Calu3 (cell line): ENCODE results near the gene OXSR1. TPM values are rescaled to one million over a fixed set of nuclear protein-coding genes. Genes with fewer than 3 reads are reported as not detected.
A peak's percentile ranks its signal among the peaks of the same experiment; 100 is the strongest.
"Not testable (repeated sequence)": the region's sequence is repeated elsewhere in the genome, so short reads cannot be mapped to it uniquely, and the experiment has no call there.

ENCODE experiments used
- BruUV-seq: library from RNA; stranded (reverse); fragments of 400-500 nt; replicated peaks from 2 replicates; lab custom pipeline; 2021; lab: Mats Ljungman, UMichigan
- CTCF ChIA-PET: fragments of 300-600 bp; sonication (Branson Sonifier 250); formaldehyde crosslinking; loops from one replicate; lab custom pipeline; 2022; ENCODE audit warnings: antibody characterized with exemption; lab: Charles Lee
- DNase-seq: peaks from one replicate; pipeline ENCODE4 v3.0.0; 2022
- H3K27ac Mint-ChIP-seq: one replicate; pipeline ENCODE4 v1.8.0; 2022; ENCODE audit warnings: mixed read lengths; ENCODE audit not compliant: unreplicated experiment
- H3K27me3 Mint-ChIP-seq: one replicate; pipeline ENCODE4 v1.8.0; 2022; ENCODE audit warnings: mixed read lengths; ENCODE audit not compliant: unreplicated experiment
- H3K36me3 Mint-ChIP-seq: one replicate; pipeline ENCODE4 v1.8.0; 2022; ENCODE audit warnings: mild to moderate bottlenecking, moderate library complexity, mixed read lengths; ENCODE audit not compliant: insufficient read depth, unreplicated experiment
- H3K4me1 Mint-ChIP-seq: one replicate; pipeline ENCODE4 v1.8.0; 2022; ENCODE audit warnings: mild to moderate bottlenecking, low read depth, mixed read lengths; ENCODE audit not compliant: unreplicated experiment
- H3K4me3 Mint-ChIP-seq: one replicate; pipeline ENCODE4 v1.8.0; 2022; ENCODE audit warnings: mild to moderate bottlenecking, low read depth, moderate library complexity, mixed read lengths; ENCODE audit not compliant: unreplicated experiment
- H3K9me3 Mint-ChIP-seq: one replicate; pipeline ENCODE4 v1.8.0; 2022; ENCODE audit warnings: low read depth, mixed read lengths; ENCODE audit not compliant: unreplicated experiment
- CTCF ChIP-seq: fragments of 200-600 bp; IDR thresholded peaks from one replicate; pipeline ENCODE4 v1.8.0; 2022; ENCODE audit warnings: antibody characterized with exemption; ENCODE audit not compliant: unreplicated experiment
- intact Hi-C: fragments of 100-400 bp; cut with micrococcal nuclease; formaldehyde crosslinking; loops from one replicate; pipeline ENCODE4 v1.10.0; 2022; ENCODE audit not compliant: unreplicated experiment
- total RNA-seq: library from RNA; stranded (reverse); gene quantifications from 2 replicates; pipeline ENCODE4 v1.2.3, GENCODE V29; 2022

The OXSR1 gene
- total RNA-seq, 1 experiment from 2014 or later: 50.4 TPM

GRCh38 chr3:38157595-38157994 is 7.7 kb upstream of the OXSR1 start:
- Mint-ChIP-seq H3K4me3 (no peak overlapping the region), H3K9me3 (no peaks in the 10 kb centered on the region), H3K27me3 (no peaks in the 10 kb centered on the region), H3K27ac (no peak overlapping the region), H3K36me3 (peaks cover 5% of the 10 kb centered on the region), H3K4me1 (peaks cover 15% of the 10 kb centered on the region)
- intact Hi-C loops: no loop called here
- CTCF ChIA-PET: interaction anchor here (1.6 kb wide), 1 partner anchor 21 kb away, joined by 4 read pairs; the partner anchor contains the start of gene ACAA1
- TF ChIP-seq CTCF: no peak
- no TSS peak for BruUV-seq
- DNase-seq: peak; percentile 46

GRCh38 chr3:38158472-38158871 is 6.9 kb upstream of the OXSR1 start:
- H3K27ac Mint-ChIP-seq: no peak overlapping the region
- peaks cover 6% of the 10 kb centered on the region for H3K4me1 Mint-ChIP-seq
- CTCF ChIA-PET: interaction anchor here (1.6 kb wide), 1 partner anchor 21 kb away, joined by 4 read pairs; the partner anchor contains the start of gene ACAA1
- H3K4me3 Mint-ChIP-seq: no peak overlapping the region
- no TSS peak for BruUV-seq
- intact Hi-C loops: no loop called here
- H3K36me3 Mint-ChIP-seq: peaks cover 5% of the 10 kb centered on the region
- no peak for TF ChIP-seq CTCF
- no peak for DNase-seq
- H3K9me3 Mint-ChIP-seq: no peaks in the 10 kb centered on the region
- H3K27me3 Mint-ChIP-seq: no peaks in the 10 kb centered on the region

- CTCF ChIA-PET, H3K27me3 Mint-ChIP-seq, H3K4me1 Mint-ChIP-seq, H3K9me3 Mint-ChIP-seq, DNase-seq, H3K27ac Mint-ChIP-seq, BruUV-seq, intact Hi-C loops, H3K4me3 Mint-ChIP-seq: not testable (repeated sequence)
- H3K36me3 Mint-ChIP-seq: peaks cover 17% of the 10 kb centered on the region
These were observed 4.6 kb upstream of the OXSR1 start for GRCh38 chr3:38160704-38161103.

- peak overlapping the region; percentile 95 for H3K27ac Mint-ChIP-seq
These were observed 2.1 kb upstream of the OXSR1 start for GRCh38 chr3:38163117-38163840.

More at GRCh38 chr3:38163117-38163840, 2.1 kb upstream of the OXSR1 start:
- Mint-ChIP-seq H3K4me1 (peaks cover 30% of the 10 kb centered on the region), H3K9me3 (no peaks in the 10 kb centered on the region), H3K36me3 (peaks cover 39% of the 10 kb centered on the region), H3K27me3 (no peaks in the 10 kb centered on the region), H3K4me3 (peak overlapping the region; percentile 97)
- peak; percentile 30 for TF ChIP-seq CTCF
- CTCF ChIA-PET: interaction anchor here (0.7 to 3.2 kb wide), 5 partner anchors 9 to 285 kb away, joined by 3 to 24 read pairs (median 3); partner anchors contain the start of genes ACAA1, MYD88 and PLCD1
- BruUV-seq: no TSS peak
- intact Hi-C loops: no loop called here
- peak; percentile 19 for DNase-seq
